ENCODE measurements around the gene MTOR.
"Not testable (repeated sequence)": the region's sequence is repeated elsewhere in the genome, so short reads cannot be mapped to it uniquely, and the experiment has no call there.

MTOR gene

GRCh38 chr1:11067716-11068599 is 194.4 kb downstream of the MTOR start:
- in situ Hi-C loops (cut with MboI; ENCODE audit: low sequenced_read_pairs): no loop called here

- in situ Hi-C loops (cut with MboI; ENCODE audit: low sequenced_read_pairs): no loop called here
Observed at GRCh38 chr1:11065796-11066195, 196.6 kb downstream of the MTOR start.

GRCh38 chr1:11064942-11065341 is 197.4 kb downstream of the MTOR start:
- in situ Hi-C loops (cut with MboI; ENCODE audit: low sequenced_read_pairs): no loop called here

GRCh38 chr1:11063937-11064537 is 198.3 kb downstream of the MTOR start:
- in situ Hi-C loops (cut with MboI; ENCODE audit: low sequenced_read_pairs): not testable (repeated sequence)

GRCh38 chr1:11062965-11063401 is 199.4 kb downstream of the MTOR start:
- in situ Hi-C loops (cut with MboI; ENCODE audit: low sequenced_read_pairs): no loop called here

- in situ Hi-C loops (cut with MboI; ENCODE audit: low sequenced_read_pairs): no loop called here
Observed at GRCh38 chr1:11061652-11062365, 200.5 kb downstream of the MTOR start.

- in situ Hi-C loops (cut with MboI; ENCODE audit: low sequenced_read_pairs): no loop called here
Observed at GRCh38 chr1:11059968-11060830, 202.2 kb downstream of the MTOR start, which contains the start of gene SRM. TSS of gene SRM (minus strand) at chr1:11060018. CDS start at chr1:11059943, 75 bp downstream.

- in situ Hi-C loops (cut with MboI; ENCODE audit: low sequenced_read_pairs): no loop called here
Observed at GRCh38 chr1:11059155-11059967, 203.0 kb downstream of the MTOR start.

- in situ Hi-C loops (cut with MboI; ENCODE audit: low sequenced_read_pairs): no loop called here
Observed at GRCh38 chr1:11058595-11059154, 203.7 kb downstream of the MTOR start.

- in situ Hi-C loops (cut with MboI; ENCODE audit: low sequenced_read_pairs): no loop called here
Observed at GRCh38 chr1:11058026-11058425, 204.3 kb downstream of the MTOR start.

GRCh38 chr1:11057477-11057876 is 204.9 kb downstream of the MTOR start:
- in situ Hi-C loops (cut with MboI; ENCODE audit: low sequenced_read_pairs): no loop called here

Data from HL-60/S4 treated with phorbol 12-myristate 13-acetate at 8.2 ng/mL for 4 days and 3 days (cell line).